Measurements from ENCODE around the gene TARBP1. TPM values are rescaled to one million over a fixed set of nuclear protein-coding genes. Genes with fewer than 3 reads are reported as not detected.

TARBP1 gene
- polyA plus RNA-seq, 1 donor from 2014 or later: 267 TPM

DNA sequence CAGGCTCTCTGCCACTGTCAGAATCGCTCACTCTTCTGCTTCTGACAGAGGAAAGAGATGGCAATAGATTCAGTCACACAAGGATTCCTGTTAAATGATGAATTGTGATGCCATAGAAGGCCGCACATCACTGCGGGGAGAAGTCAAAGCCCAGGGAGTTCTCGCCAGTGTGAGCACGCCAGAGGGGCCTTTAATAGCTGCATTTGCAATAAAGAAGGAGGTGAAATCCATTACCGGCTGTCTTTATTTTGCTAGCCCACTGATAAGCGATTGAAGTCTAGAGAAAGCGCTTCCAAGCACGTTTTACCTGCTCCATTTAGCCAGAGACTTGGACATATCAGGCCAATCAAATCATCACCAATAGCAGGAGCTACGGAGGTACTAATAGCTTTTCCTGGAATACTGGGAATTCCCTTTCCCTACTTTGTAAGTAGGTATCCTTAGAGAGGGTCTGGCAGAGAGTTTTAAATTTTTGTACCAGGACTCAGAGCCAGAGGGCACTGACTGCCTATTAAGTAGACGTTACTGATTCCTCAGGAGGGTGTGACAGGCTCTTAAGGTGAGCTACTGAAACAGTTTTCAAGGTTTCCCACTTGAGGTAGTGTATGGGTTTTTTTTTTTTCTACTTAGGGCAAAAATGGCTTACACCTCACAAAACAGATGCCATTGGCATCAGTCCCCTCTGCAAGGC lies 10.2 kb upstream of the TARBP1 start:
- Histone ChIP-seq H3K9me2 (ENCODE audit: insufficient read depth, low read length) (no peaks in the 10 kb centered on the region), H4K20me1 (ENCODE audit: insufficient read depth) (no peaks in the 10 kb centered on the region), H3K4me3 (ENCODE audit: low read length) (peak overlapping the region; percentile 37), H2AFZ (ENCODE audit: low read depth, low read length) (peak overlapping the region; percentile 17), H3K79me2 (replicated peaks; ENCODE audit: insufficient read depth, low read length) (no peaks in the 10 kb centered on the region), H3K36me3 (ENCODE audit: insufficient read depth, low read length) (no peaks in the 10 kb centered on the region), H3K9ac (ENCODE audit: low read length) (peak overlapping the region; percentile 57), H3F3A (ENCODE audit: insufficient read depth, low read length, poor library complexity, severe bottlenecking) (no peaks in the 10 kb centered on the region), H3K27me3 (ENCODE audit: insufficient read depth, low read depth, low read length) (no peaks in the 10 kb centered on the region), H3K27ac (ENCODE audit: low read length) (peak overlapping the region; percentile 82), H3K4me2 (ENCODE audit: low read length) (peak overlapping the region; percentile 44), H3K9me3 (ENCODE audit: low read length) (no peaks in the 10 kb centered on the region)
- TF ChIP-seq SMC3 (conservative IDR thresholded peaks at IDR 0.05; ENCODE audit: poor library complexity): no peak
- TF ChIP-seq RAD21 (conservative IDR thresholded peaks at IDR 0.05): no peak
- TF ChIP-seq EZH2 (IDR thresholded peaks at IDR 0.05; ENCODE audit: borderline replicate concordance, insufficient read depth, low read length, poor library complexity, severe bottlenecking): no peak
- peak; percentile 20 for TF ChIP-seq MXI1 (conservative IDR thresholded peaks at IDR 0.05; ENCODE audit: poor library complexity, severe bottlenecking)
- peak; percentile 60 for TF ChIP-seq POLR2AphosphoS5 (IDR thresholded peaks at IDR 0.05)
- TF ChIP-seq EP300 (conservative IDR thresholded peaks at IDR 0.05; ENCODE audit: poor library complexity, severe bottlenecking): peak; percentile 66
- TF ChIP-seq TAF1 (IDR thresholded peaks at IDR 0.05; ENCODE audit: low read depth): no peak
- TF ChIP-seq, protein P1, sequence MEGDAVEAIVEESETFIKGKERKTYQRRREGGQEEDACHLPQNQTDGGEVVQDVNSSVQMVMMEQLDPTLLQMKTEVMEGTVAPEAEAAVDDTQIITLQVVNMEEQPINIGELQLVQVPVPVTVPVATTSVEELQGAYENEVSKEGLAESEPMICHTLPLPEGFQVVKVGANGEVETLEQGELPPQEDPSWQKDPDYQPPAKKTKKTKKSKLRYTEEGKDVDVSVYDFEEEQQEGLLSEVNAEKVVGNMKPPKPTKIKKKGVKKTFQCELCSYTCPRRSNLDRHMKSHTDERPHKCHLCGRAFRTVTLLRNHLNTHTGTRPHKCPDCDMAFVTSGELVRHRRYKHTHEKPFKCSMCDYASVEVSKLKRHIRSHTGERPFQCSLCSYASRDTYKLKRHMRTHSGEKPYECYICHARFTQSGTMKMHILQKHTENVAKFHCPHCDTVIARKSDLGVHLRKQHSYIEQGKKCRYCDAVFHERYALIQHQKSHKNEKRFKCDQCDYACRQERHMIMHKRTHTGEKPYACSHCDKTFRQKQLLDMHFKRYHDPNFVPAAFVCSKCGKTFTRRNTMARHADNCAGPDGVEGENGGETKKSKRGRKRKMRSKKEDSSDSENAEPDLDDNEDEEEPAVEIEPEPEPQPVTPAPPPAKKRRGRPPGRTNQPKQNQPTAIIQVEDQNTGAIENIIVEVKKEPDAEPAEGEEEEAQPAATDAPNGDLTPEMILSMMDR (IDR thresholded peaks at IDR 0.05; ENCODE audit: poor library complexity, severe bottlenecking): peak; percentile 48
- TF ChIP-seq, protein P2, sequence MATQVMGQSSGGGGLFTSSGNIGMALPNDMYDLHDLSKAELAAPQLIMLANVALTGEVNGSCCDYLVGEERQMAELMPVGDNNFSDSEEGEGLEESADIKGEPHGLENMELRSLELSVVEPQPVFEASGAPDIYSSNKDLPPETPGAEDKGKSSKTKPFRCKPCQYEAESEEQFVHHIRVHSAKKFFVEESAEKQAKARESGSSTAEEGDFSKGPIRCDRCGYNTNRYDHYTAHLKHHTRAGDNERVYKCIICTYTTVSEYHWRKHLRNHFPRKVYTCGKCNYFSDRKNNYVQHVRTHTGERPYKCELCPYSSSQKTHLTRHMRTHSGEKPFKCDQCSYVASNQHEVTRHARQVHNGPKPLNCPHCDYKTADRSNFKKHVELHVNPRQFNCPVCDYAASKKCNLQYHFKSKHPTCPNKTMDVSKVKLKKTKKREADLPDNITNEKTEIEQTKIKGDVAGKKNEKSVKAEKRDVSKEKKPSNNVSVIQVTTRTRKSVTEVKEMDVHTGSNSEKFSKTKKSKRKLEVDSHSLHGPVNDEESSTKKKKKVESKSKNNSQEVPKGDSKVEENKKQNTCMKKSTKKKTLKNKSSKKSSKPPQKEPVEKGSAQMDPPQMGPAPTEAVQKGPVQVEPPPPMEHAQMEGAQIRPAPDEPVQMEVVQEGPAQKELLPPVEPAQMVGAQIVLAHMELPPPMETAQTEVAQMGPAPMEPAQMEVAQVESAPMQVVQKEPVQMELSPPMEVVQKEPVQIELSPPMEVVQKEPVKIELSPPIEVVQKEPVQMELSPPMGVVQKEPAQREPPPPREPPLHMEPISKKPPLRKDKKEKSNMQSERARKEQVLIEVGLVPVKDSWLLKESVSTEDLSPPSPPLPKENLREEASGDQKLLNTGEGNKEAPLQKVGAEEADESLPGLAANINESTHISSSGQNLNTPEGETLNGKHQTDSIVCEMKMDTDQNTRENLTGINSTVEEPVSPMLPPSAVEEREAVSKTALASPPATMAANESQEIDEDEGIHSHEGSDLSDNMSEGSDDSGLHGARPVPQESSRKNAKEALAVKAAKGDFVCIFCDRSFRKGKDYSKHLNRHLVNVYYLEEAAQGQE (IDR thresholded peaks at IDR 0.05; ENCODE audit: borderline replicate concordance): peak; percentile 99

DNA sequence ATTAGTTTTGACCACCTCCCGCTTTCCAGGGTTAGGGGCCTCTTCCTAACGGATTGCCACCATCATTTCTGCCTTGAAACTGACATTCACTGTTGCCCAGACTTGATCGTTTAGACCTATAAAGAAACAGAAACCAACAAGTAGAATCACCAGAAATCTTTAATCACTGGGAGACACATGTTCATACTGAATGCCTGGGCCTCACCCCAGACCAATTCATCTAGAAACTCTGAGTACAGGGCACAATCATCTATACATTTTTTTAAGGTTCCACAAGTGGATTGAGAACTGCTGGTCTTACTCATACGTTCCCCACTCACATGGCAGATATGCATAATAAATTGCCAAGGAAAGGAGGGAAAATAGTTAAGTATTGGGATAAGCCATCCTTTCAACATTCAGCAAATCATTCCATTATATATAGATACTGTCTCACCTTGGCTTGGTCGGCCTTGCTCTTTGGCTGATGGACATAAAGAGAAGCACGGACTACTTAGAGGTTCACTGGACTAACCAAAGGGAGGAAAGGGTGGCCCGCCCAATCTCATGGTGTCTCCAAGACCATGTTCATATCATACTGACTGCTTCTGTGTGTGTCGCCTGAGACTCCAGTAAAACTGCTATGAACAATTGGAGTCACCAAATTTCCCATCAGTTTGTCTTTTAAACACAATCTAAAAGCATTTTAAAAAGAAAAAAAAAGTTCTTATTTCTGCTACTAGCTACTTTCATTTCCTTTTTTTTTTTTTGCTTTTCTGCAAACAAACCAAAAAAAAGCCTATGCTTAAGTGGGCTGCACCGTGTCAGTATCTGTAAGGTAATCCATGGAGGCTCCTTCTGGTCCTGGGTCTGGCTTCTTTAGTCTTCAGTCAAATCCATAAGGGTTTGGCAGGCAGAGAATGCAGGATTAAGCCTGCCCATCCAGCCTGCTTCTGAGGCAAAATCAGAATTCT lies 9.4 kb upstream of the TARBP1 start:
- no peaks in the 10 kb centered on the region for H3K27me3 ChIP-seq (ENCODE audit: insufficient read depth, low read depth, low read length)
- no peaks in the 10 kb centered on the region for H4K20me1 ChIP-seq (ENCODE audit: insufficient read depth)
- no peaks in the 10 kb centered on the region for H3K79me2 ChIP-seq (replicated peaks; ENCODE audit: insufficient read depth, low read length)
- peak overlapping the region; percentile 17 for H2AFZ ChIP-seq (ENCODE audit: low read depth, low read length)
- peak overlapping the region; percentile 82 for H3K27ac ChIP-seq (ENCODE audit: low read length)
- H3K36me3 ChIP-seq (ENCODE audit: insufficient read depth, low read length): no peaks in the 10 kb centered on the region
- H3K4me2 ChIP-seq (ENCODE audit: low read length): peak overlapping the region; percentile 42
- H3K9ac ChIP-seq (ENCODE audit: low read length): peak overlapping the region; percentile 57
- H3K4me3 ChIP-seq (ENCODE audit: low read length): peak overlapping the region; percentile 37
- no peaks in the 10 kb centered on the region for H3K9me2 ChIP-seq (ENCODE audit: insufficient read depth, low read length)
- H3F3A ChIP-seq (ENCODE audit: insufficient read depth, low read length, poor library complexity, severe bottlenecking): no peaks in the 10 kb centered on the region
- no peak for TF ChIP-seq EZH2 (IDR thresholded peaks at IDR 0.05; ENCODE audit: borderline replicate concordance, insufficient read depth, low read length, poor library complexity, severe bottlenecking)
- TF ChIP-seq, protein P2 (IDR thresholded peaks at IDR 0.05; ENCODE audit: borderline replicate concordance): no peak
- TF ChIP-seq EP300 (conservative IDR thresholded peaks at IDR 0.05; ENCODE audit: poor library complexity, severe bottlenecking): no peak
- TF ChIP-seq TAF1 (IDR thresholded peaks at IDR 0.05; ENCODE audit: low read depth): no peak
- TF ChIP-seq, protein P1 (IDR thresholded peaks at IDR 0.05; ENCODE audit: poor library complexity, severe bottlenecking): no peak
- no peak for TF ChIP-seq SMC3 (conservative IDR thresholded peaks at IDR 0.05; ENCODE audit: poor library complexity)
- TF ChIP-seq MXI1 (conservative IDR thresholded peaks at IDR 0.05; ENCODE audit: poor library complexity, severe bottlenecking): no peak
- no peak for TF ChIP-seq POLR2AphosphoS5 (IDR thresholded peaks at IDR 0.05)
- H3K9me3 ChIP-seq (ENCODE audit: low read length): no peaks in the 10 kb centered on the region
